Right renal cortex interstitium (tissue), 3 donors: ENCODE measurements around the gene CLTB. TPM values are rescaled to one million over a fixed set of nuclear protein-coding genes. Genes with fewer than 3 reads are reported as not detected.
"Not testable (repeated sequence)": the region's sequence is repeated elsewhere in the genome, so short reads cannot be mapped to it uniquely, and the experiment has no call there.

Experiments
- DNase-seq, 3 donors: peaks; one replicate each; pipeline ENCODE4 v3.0.0-alpha.2; 2013; ENCODE audit warnings: low read depth in 3 of 3, low spot score in 2 of 3
- polyA plus RNA-seq, 3 donors: library from polyadenylated mRNA; unstranded; fragments of 120-200 nt; gene quantifications; one replicate each; pipeline ENCODE4 v1.2.1, GENCODE V29; 2013; ENCODE audit not compliant: insufficient read length in 3 of 3

The CLTB gene
- polyA plus RNA-seq, 3 donors: 45.8 to 59.0 (median 52.4) TPM

- no peak for DNase-seq
Measured at GRCh38 chr5:176429972-176430371, 13.6 kb upstream of the CLTB start.

DNA sequence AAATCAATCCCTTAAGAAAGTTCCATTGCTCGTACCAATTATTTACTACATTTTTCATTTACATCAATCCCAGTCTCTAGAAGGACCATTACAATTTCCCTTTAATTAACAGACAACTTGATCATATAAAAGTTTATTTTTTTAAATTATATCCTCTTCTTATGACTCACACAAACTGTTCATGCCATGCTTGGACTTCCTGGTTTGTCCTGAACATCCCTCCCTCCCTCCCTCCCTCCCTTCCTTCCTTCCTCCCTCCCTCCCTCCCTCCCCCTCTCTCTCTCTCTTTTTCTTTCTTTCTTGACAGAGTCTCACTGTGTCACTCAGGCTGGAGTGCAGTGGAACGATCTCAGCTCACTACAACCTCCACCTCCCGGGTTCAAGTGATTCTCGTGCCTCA is 11.6 kb upstream of the CLTB start:
- DNase-seq: no peak

GRCh38 chr5:176426876-176427275 is 10.5 kb upstream of the CLTB start:
- no peak for DNase-seq

GRCh38 chr5:176425791-176426190 is 9.5 kb upstream of the CLTB start:
- no peak for DNase-seq

DNA sequence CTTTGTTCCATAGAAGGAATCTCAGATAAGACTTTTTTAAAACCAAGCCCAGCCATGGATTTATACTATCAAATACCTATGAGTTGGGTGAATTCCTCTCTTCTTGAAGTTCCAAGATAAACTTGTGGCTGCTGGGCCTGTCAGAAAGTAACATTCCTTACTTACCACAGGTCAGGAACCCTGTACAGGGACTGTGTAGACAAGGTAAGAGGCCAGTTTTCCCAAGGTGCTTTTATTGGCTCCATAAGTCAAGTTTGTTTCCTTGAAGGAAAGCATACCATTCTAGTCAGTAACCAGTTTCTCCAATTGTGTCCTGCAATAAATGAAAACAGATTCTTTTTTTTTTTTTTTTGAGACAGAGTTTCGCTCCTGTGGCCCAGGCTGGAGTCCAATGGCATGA is 8.8 kb upstream of the CLTB start:
- DNase-seq: no peak

GRCh38 chr5:176424181-176424580 is 7.8 kb upstream of the CLTB start:
- DNase-seq: no peak

GRCh38 chr5:176420972-176421544 is 4.7 kb upstream of the CLTB start:
- no peak for DNase-seq

DNA sequence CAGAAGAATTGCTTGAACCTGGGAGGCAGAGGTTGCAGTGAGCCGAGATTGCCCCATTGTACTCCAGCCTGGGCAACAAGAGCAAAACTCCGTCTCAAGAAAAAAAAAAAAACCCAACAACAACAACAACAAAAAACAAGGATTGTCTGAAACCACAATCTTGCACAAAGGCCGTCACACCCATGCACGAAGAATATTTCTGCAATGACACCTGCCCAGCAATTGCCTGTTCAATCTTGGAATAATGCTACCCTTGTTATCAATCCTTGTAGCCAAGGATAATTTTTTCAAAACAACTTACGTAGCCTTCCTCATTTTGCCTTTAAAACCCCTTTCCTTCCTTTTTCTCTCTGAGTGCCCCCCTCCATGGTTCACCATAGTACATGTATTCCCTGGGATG is 3.7 kb upstream of the CLTB start:
- DNase-seq: no peak

DNA sequence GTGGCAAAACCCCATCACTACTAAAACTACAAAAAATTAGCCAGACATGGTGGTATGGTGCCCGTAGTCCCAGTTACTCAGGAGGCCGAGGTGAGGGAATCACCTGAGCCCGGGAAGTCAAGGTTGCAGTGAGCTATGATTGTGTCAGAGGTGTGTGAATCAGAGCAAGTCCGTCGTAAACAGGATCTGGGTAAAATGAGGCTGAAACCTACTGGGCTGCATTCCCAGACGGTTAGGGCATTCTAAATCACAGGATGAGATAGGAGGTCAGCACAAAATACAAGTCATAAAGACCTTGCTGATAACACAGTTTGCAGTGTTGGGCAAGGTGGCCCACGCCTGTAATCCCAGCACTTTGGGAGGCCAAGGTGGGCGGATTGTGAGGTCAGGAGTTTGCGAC is 1.9 kb upstream of the CLTB start:
- no peak for DNase-seq

DNA sequence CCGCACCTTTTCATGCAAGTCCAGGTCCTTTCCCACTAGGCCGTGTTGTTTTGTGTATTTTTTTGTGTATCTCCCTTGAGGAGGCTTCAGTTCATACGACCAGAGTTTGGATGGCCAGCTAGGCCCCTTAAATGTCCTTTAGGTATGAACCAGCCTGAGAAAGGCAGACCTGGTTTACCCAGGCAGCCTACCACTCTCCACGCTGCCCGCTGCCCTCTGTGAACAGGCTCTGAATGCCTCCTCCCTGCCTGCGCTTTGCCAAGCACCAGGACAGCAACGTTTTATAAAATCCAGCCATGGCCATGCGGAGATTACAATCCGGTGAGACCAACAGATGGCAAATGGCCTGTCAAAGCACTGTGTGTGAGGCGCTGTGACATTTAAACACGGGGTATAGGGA is 626 bp upstream of the CLTB start:
- DNase-seq: no peak

GRCh38 chr5:176415240-176415951 is 943 bp downstream of the CLTB start:
- no peak for DNase-seq

DNA sequence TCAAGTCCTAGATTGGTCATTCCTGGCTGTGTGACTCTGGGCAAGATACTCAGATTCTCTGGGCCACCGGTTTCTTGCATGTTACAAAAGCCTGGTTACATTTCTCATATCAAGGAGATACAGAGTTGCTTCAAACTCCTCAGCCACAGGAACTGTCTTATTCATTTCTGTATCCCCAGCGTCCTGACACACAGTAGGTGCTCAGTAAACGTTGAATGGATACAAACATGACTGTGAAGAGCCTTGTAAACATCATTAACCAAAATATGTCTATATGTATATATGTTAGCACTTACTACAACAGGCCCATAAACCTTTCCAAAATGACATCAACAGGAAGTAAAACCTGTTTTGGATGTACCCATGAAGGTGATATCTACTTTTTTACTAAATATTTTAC is 1.6 kb downstream of the CLTB start:
- no peak for DNase-seq

- no peak for DNase-seq
Measured at GRCh38 chr5:176413709-176414191, 2.6 kb downstream of the CLTB start.

- no peak for DNase-seq
Measured at GRCh38 chr5:176413255-176413565, 3.1 kb downstream of the CLTB start.

GRCh38 chr5:176412517-176413254 is 3.7 kb downstream of the CLTB start:
- DNase-seq: no peak

- no peak for DNase-seq
Measured at GRCh38 chr5:176410486-176411180, 5.7 kb downstream of the CLTB start.

DNA sequence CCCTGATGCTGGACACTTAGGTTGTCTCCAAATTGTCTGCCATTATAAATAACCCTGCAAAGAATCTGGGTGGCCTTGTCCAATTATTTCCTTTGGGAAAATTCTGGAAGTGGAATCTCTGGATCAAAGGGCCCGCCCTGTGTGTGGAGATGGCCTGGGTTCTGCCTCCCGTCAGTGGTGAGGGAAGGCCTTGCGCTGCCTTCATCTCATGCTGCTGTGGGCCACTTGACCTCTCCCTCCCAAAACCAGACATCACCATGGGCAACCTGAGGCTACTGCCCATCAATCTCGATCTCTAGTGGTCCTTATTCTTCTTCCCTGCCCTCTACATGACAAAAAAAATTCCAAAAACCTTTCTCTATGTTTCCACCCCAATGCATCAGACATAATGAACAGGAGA is 6.6 kb downstream of the CLTB start:
- no peak for DNase-seq

GRCh38 chr5:176408590-176408989 is 7.7 kb downstream of the CLTB start:
- no peak for DNase-seq

- not testable (repeated sequence) for DNase-seq
Measured at GRCh38 chr5:176408252-176408573, 8.1 kb downstream of the CLTB start.

GRCh38 chr5:176407456-176408251 is 8.7 kb downstream of the CLTB start:
- DNase-seq: no peak
